ENCODE data around the gene GLB1L. TPM values are rescaled to one million over a fixed set of nuclear protein-coding genes. Genes with fewer than 3 reads are reported as not detected.

Gene GLB1L
- total and polyA plus RNA-seq, 4 donors, result 2.3 to 5.2 (median 2.6) TPM

DNA sequence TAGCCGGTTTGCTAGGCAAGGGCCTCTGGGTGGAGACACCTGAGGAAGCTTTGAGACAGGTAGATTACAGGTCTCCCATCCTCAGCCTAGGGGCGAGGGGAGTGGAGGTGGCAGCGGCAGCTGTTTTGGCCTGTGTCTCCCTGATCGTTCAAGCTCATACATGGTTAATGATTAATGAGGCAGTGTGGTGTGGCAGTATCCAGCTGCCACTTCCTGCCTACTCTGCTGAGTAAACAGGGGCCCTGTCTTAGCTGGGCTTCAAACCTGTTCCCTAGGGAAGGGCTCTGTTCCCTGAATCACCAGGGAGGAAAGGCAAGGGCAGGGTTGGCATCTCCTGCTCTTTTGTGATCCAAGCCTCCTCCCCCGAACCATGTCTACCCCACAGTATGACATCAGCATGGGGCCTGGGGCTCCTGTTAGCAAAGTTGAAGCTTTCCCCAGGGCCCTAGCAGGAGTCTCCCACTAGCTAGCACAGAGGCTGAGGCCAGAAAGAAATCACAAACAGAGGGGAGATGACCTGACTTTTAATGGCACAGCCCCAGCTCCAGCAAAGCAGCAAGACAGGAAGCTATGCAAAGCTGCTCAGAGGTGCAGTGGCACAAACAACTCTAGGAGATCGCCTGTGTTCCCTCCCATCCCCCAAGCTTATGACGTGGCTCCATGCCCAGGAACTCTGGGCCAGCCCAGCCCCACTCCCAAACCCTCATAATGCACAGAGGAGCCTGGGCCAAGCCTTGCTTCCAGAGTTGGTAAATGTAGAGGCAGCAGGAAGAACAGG is 4.1 kb upstream of the GLB1L start:
- peak; percentile 74 for DNase-seq (ENCODE audit: low spot score)
- Histone ChIP-seq H3K9me3 (ENCODE audit: control insufficient read depth in 4 of 4, low read length in 3 of 4) (no peaks in the 10 kb centered on the region), H3K27ac (ENCODE audit: low read depth in 1 of 2, low read length in 2 of 2) (peak overlapping the region; percentile 73 to 96), H3K9ac (ENCODE audit: low read depth in 1 of 2, low read length in 2 of 2) (peak overlapping the region; percentile 13 to 51), H3K4me3 (ENCODE audit: low read depth in 1 of 3, low read length in 3 of 3) (no peak overlapping the region), H3K36me3 (ENCODE audit: control insufficient read depth in 4 of 4, insufficient read depth in 3 of 4, low read depth in 1 of 4, low read length in 3 of 4) (peaks cover 0 to 3% (median 0%) of the 10 kb centered on the region in 4 donors), H3K27me3 (ENCODE audit: control insufficient read depth in 4 of 4, insufficient read depth in 4 of 4, low read length in 3 of 4) (no peaks in the 10 kb centered on the region), H3K4me1 (ENCODE audit: control insufficient read depth in 4 of 4, insufficient read depth in 4 of 4, low read length in 3 of 4) (peaks cover 20 to 77% (median 61%) of the 10 kb centered on the region in 4 donors)
- WGBS, result 4% methylated on average over 7 of the region's 7 CpGs
- peak; percentile 93 for TF ChIP-seq SP1 (IDR thresholded peaks at IDR 0.05)
- peak; percentile 38 to 74 for TF ChIP-seq GABPA (IDR thresholded peaks at IDR 0.05 in 1 of 2, conservative IDR thresholded peaks at IDR 0.05 in 1 of 2)
- peak; percentile 97 for TF ChIP-seq FOXA1 (IDR thresholded peaks at IDR 0.05)
- peak; percentile 44 for TF ChIP-seq YY1 (IDR thresholded peaks at IDR 0.05)
- peak; percentile 17 to 47 for TF ChIP-seq RAD21 (IDR thresholded peaks at IDR 0.05)
- TF ChIP-seq HNF4G (IDR thresholded peaks at IDR 0.05), result no peak
- peak in 1 of 2 donors; percentile 43 for TF ChIP-seq HNF4A (conservative IDR thresholded peaks at IDR 0.05)
- TF ChIP-seq, protein P1, sequence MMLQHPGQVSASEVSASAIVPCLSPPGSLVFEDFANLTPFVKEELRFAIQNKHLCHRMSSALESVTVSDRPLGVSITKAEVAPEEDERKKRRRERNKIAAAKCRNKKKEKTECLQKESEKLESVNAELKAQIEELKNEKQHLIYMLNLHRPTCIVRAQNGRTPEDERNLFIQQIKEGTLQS (IDR thresholded peaks at IDR 0.05), result no peak
- TF ChIP-seq FOXA2 (IDR thresholded peaks at IDR 0.05), result peak; percentile 99
- TF ChIP-seq, protein P2, sequence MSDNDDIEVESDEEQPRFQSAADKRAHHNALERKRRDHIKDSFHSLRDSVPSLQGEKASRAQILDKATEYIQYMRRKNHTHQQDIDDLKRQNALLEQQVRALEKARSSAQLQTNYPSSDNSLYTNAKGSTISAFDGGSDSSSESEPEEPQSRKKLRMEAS (IDR thresholded peaks at IDR 0.05), result peak; percentile 32
- TF ChIP-seq EGR1 (IDR thresholded peaks at IDR 0.05; ENCODE audit: low read depth in 2 of 2), result no peak
- TF ChIP-seq, protein P3, sequence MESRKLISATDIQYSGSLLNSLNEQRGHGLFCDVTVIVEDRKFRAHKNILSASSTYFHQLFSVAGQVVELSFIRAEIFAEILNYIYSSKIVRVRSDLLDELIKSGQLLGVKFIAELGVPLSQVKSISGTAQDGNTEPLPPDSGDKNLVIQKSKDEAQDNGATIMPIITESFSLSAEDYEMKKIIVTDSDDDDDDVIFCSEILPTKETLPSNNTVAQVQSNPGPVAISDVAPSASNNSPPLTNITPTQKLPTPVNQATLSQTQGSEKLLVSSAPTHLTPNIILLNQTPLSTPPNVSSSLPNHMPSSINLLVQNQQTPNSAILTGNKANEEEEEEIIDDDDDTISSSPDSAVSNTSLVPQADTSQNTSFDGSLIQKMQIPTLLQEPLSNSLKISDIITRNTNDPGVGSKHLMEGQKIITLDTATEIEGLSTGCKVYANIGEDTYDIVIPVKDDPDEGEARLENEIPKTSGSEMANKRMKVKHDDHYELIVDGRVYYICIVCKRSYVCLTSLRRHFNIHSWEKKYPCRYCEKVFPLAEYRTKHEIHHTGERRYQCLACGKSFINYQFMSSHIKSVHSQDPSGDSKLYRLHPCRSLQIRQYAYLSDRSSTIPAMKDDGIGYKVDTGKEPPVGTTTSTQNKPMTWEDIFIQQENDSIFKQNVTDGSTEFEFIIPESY (IDR thresholded peaks at IDR 0.05), result no peak
- TF ChIP-seq JUND (IDR thresholded peaks at IDR 0.05), result peak in 1 of 2 donors; percentile 37
- TF ChIP-seq, protein P4, sequence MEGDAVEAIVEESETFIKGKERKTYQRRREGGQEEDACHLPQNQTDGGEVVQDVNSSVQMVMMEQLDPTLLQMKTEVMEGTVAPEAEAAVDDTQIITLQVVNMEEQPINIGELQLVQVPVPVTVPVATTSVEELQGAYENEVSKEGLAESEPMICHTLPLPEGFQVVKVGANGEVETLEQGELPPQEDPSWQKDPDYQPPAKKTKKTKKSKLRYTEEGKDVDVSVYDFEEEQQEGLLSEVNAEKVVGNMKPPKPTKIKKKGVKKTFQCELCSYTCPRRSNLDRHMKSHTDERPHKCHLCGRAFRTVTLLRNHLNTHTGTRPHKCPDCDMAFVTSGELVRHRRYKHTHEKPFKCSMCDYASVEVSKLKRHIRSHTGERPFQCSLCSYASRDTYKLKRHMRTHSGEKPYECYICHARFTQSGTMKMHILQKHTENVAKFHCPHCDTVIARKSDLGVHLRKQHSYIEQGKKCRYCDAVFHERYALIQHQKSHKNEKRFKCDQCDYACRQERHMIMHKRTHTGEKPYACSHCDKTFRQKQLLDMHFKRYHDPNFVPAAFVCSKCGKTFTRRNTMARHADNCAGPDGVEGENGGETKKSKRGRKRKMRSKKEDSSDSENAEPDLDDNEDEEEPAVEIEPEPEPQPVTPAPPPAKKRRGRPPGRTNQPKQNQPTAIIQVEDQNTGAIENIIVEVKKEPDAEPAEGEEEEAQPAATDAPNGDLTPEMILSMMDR (IDR thresholded peaks at IDR 0.05; ENCODE audit: low read depth, low read length, missing input control), result no peak
- TF ChIP-seq TAF1 (conservative IDR thresholded peaks at IDR 0.05), result peak; percentile 79
- TF ChIP-seq RXRA (IDR thresholded peaks at IDR 0.05), result peak; percentile 3 to 21
- TF ChIP-seq, protein P5, sequence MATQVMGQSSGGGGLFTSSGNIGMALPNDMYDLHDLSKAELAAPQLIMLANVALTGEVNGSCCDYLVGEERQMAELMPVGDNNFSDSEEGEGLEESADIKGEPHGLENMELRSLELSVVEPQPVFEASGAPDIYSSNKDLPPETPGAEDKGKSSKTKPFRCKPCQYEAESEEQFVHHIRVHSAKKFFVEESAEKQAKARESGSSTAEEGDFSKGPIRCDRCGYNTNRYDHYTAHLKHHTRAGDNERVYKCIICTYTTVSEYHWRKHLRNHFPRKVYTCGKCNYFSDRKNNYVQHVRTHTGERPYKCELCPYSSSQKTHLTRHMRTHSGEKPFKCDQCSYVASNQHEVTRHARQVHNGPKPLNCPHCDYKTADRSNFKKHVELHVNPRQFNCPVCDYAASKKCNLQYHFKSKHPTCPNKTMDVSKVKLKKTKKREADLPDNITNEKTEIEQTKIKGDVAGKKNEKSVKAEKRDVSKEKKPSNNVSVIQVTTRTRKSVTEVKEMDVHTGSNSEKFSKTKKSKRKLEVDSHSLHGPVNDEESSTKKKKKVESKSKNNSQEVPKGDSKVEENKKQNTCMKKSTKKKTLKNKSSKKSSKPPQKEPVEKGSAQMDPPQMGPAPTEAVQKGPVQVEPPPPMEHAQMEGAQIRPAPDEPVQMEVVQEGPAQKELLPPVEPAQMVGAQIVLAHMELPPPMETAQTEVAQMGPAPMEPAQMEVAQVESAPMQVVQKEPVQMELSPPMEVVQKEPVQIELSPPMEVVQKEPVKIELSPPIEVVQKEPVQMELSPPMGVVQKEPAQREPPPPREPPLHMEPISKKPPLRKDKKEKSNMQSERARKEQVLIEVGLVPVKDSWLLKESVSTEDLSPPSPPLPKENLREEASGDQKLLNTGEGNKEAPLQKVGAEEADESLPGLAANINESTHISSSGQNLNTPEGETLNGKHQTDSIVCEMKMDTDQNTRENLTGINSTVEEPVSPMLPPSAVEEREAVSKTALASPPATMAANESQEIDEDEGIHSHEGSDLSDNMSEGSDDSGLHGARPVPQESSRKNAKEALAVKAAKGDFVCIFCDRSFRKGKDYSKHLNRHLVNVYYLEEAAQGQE (IDR thresholded peaks at IDR 0.05), result peak; percentile 73
- no peak for TF ChIP-seq NR2F2 (IDR thresholded peaks at IDR 0.05)
